ENCODE results near the gene NPTXR. TPM values are rescaled to one million over a fixed set of nuclear protein-coding genes. Genes with fewer than 3 reads are reported as not detected.

The NPTXR gene
- total and polyA plus RNA-seq, 4 donors, result 0.05 to 0.45 (median 0.16) TPM

GRCh38 chr22:38827510-38827909 is 16.3 kb downstream of the NPTXR start:
- DNase-seq (ENCODE audit: low spot score), result no peak

GRCh38 chr22:38826801-38827200 is 17.0 kb downstream of the NPTXR start:
- Histone ChIP-seq H3K4me1 (ENCODE audit: control insufficient read depth in 4 of 4, insufficient read depth in 4 of 4, low read length in 3 of 4) (no peaks in the 10 kb centered on the region), H3K9ac (ENCODE audit: low read depth in 1 of 2, low read length in 2 of 2) (no peak overlapping the region), H3K36me3 (ENCODE audit: control insufficient read depth in 4 of 4, insufficient read depth in 3 of 4, low read depth in 1 of 4, low read length in 3 of 4) (no peaks in the 10 kb centered on the region), H3K27ac (ENCODE audit: low read depth in 1 of 2, low read length in 2 of 2) (no peak overlapping the region), H3K27me3 (ENCODE audit: control insufficient read depth in 4 of 4, insufficient read depth in 4 of 4, low read length in 3 of 4) (no peaks in the 10 kb centered on the region), H3K9me3 (ENCODE audit: control insufficient read depth in 4 of 4, low read length in 3 of 4) (peaks cover 0 to 16% (median 4%) of the 10 kb centered on the region in 4 donors), H3K4me3 (ENCODE audit: low read depth in 1 of 3, low read length in 3 of 3) (no peak overlapping the region)
- no peak for DNase-seq (ENCODE audit: low spot score)
- 66% methylated on average over 5 of the region's 5 CpGs for WGBS
- TF ChIP-seq HNF4A (conservative IDR thresholded peaks at IDR 0.05), result no peak
- TF ChIP-seq FOXA2 (IDR thresholded peaks at IDR 0.05), result no peak
- no peak for TF ChIP-seq ZBTB33 (IDR thresholded peaks at IDR 0.05)
- no peak for TF ChIP-seq EGR1 (IDR thresholded peaks at IDR 0.05; ENCODE audit: low read depth in 2 of 2)
- TF ChIP-seq HNF4G (IDR thresholded peaks at IDR 0.05), result no peak
- TF ChIP-seq CTCF (IDR thresholded peaks at IDR 0.05; ENCODE audit: low read depth, low read length, missing input control), result no peak
- no peak for TF ChIP-seq RXRA (IDR thresholded peaks at IDR 0.05)
- TF ChIP-seq GABPA (IDR thresholded peaks at IDR 0.05 in 1 of 2, conservative IDR thresholded peaks at IDR 0.05 in 1 of 2), result no peak
- TF ChIP-seq FOXA1 (IDR thresholded peaks at IDR 0.05), result no peak
- TF ChIP-seq RAD21 (IDR thresholded peaks at IDR 0.05), result no peak
- TF ChIP-seq TAF1 (conservative IDR thresholded peaks at IDR 0.05), result no peak
- TF ChIP-seq REST (IDR thresholded peaks at IDR 0.05), result no peak
- no peak for TF ChIP-seq NR2F2 (IDR thresholded peaks at IDR 0.05)
- no peak for TF ChIP-seq SP1 (IDR thresholded peaks at IDR 0.05)
- TF ChIP-seq ATF3 (IDR thresholded peaks at IDR 0.05), result no peak
- no peak for TF ChIP-seq YY1 (IDR thresholded peaks at IDR 0.05)
- no peak for TF ChIP-seq JUND (IDR thresholded peaks at IDR 0.05)
- TF ChIP-seq MAX (IDR thresholded peaks at IDR 0.05), result no peak

More at GRCh38 chr22:38827510-38827909, 16.3 kb downstream of the NPTXR start:
- Histone ChIP-seq H3K4me3 (ENCODE audit: low read depth in 1 of 3, low read length in 3 of 3) (no peak overlapping the region), H3K9me3 (ENCODE audit: control insufficient read depth in 4 of 4, low read length in 3 of 4) (peaks cover 0 to 16% (median 4%) of the 10 kb centered on the region in 4 donors), H3K9ac (ENCODE audit: low read depth in 1 of 2, low read length in 2 of 2) (no peak overlapping the region), H3K4me1 (ENCODE audit: control insufficient read depth in 4 of 4, insufficient read depth in 4 of 4, low read length in 3 of 4) (no peaks in the 10 kb centered on the region), H3K27me3 (ENCODE audit: control insufficient read depth in 4 of 4, insufficient read depth in 4 of 4, low read length in 3 of 4) (no peaks in the 10 kb centered on the region), H3K27ac (ENCODE audit: low read depth in 1 of 2, low read length in 2 of 2) (no peak overlapping the region), H3K36me3 (ENCODE audit: control insufficient read depth in 4 of 4, insufficient read depth in 3 of 4, low read depth in 1 of 4, low read length in 3 of 4) (no peaks in the 10 kb centered on the region)
- TF ChIP-seq JUND (IDR thresholded peaks at IDR 0.05) (no peak), MAX (IDR thresholded peaks at IDR 0.05) (no peak), ZBTB33 (IDR thresholded peaks at IDR 0.05) (no peak), TAF1 (conservative IDR thresholded peaks at IDR 0.05) (no peak), HNF4G (IDR thresholded peaks at IDR 0.05) (no peak), SP1 (IDR thresholded peaks at IDR 0.05) (no peak)

All from liver (tissue), 9 donors.